HL-60 (cell line): ENCODE data around the gene KIDINS220.
"Not testable (repeated sequence)": the region's sequence is repeated elsewhere in the genome, so short reads cannot be mapped to it uniquely, and the experiment has no call there.

Experiments used
- CTCF ChIP-seq: IDR thresholded peaks from one replicate; pipeline ENCODE4 v1.5.1; 2011; ENCODE audit warnings: low read length, control low read depth, inconsistent platforms; ENCODE audit not compliant: insufficient read depth
- GABPA ChIP-seq: IDR thresholded peaks from 2 replicates; pipeline ENCODE4 v1.6.1; 2012; ENCODE audit warnings: low read depth

- TF ChIP-seq CTCF, GABPA: not testable (repeated sequence)
Measured at GRCh38 chr2:8729101-8729500, 108.3 kb downstream of the KIDINS220 start.
